ENCODE results near the gene MED15.

MED15 gene

DNA sequence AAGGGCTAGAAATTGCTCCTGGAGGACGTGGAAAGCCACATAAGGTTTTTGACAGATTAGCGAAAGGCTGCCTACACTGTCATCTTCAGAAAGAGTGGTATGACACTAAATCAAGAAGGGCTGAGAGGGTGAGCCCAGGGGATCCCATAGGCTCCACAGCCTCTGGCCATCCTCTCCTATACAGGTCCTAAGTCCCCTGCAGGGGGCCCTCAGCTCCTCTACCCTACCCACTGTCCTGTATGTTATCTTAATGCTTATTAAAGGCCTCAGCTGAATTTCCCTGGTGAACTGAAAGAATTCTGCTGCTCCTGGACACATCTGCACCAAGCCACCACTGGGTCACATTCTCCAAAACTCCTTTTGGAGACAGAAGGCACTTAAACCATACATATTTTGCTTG, 19.7 kb upstream of the MED15 start:
- no peak overlapping the region for H3K4me2 ChIP-seq (ENCODE audit: low read length)
- H3K23ac ChIP-seq (ENCODE audit: low read length), result no peak overlapping the region
- H3K27ac ChIP-seq (ENCODE audit: low read depth, low read length), result no peak overlapping the region
- H4K5ac ChIP-seq (ENCODE audit: low read length), result no peak overlapping the region
- no peak overlapping the region for H4K8ac ChIP-seq (ENCODE audit: low read depth, low read length)
- no peaks in the 10 kb centered on the region for H3K36me3 ChIP-seq (ENCODE audit: control insufficient read depth, insufficient read depth, low read length)
- H3K9ac ChIP-seq (ENCODE audit: low read length), result no peak overlapping the region
- H3K4me1 ChIP-seq (ENCODE audit: control insufficient read depth, low read depth, low read length), result no peaks in the 10 kb centered on the region
- no peak for DNase-seq
- no CpG with 5 or more reads among the region's 2 CpGs for WGBS (ENCODE audit: extremely low coverage, insufficient coverage, low lambda C conversion rate)
- no peaks in the 10 kb centered on the region for H3K79me2 ChIP-seq (ENCODE audit: control insufficient read depth, insufficient read depth, low read length)
- H2BK120ac ChIP-seq (ENCODE audit: low read depth, low read length), result no peak overlapping the region
- no peaks in the 10 kb centered on the region for H3K79me1 ChIP-seq (ENCODE audit: low read length)
- H2BK5ac ChIP-seq (ENCODE audit: low read length), result no peak overlapping the region
- no peak overlapping the region for H3K4me3 ChIP-seq (ENCODE audit: low read length)
- no peak overlapping the region for H3K56ac ChIP-seq (ENCODE audit: low read length)
- H3K4ac ChIP-seq (ENCODE audit: low read depth, low read length), result no peak overlapping the region
- no peak overlapping the region for H3K18ac ChIP-seq (ENCODE audit: low read length)
- H2BK15ac ChIP-seq (replicated peaks; ENCODE audit: low read depth), result no peak overlapping the region
- H3K27me3 ChIP-seq (ENCODE audit: insufficient read depth, low read length, poor library complexity), result no peaks in the 10 kb centered on the region
- H2AK5ac ChIP-seq (ENCODE audit: low read length), result no peak overlapping the region

GRCh38 chr22:20488946-20489345, 18.5 kb upstream of the MED15 start:
- Histone ChIP-seq H2BK5ac (ENCODE audit: low read length) (no peak overlapping the region), H3K27ac (ENCODE audit: low read depth, low read length) (no peak overlapping the region), H3K79me1 (ENCODE audit: low read length) (peaks cover 3% of the 10 kb centered on the region), H4K5ac (ENCODE audit: low read length) (no peak overlapping the region), H3K4me1 (ENCODE audit: control insufficient read depth, low read depth, low read length) (no peaks in the 10 kb centered on the region), H2AK5ac (ENCODE audit: low read length) (no peak overlapping the region), H3K18ac (ENCODE audit: low read length) (no peak overlapping the region), H3K56ac (ENCODE audit: low read length) (no peak overlapping the region), H2BK120ac (ENCODE audit: low read depth, low read length) (no peak overlapping the region), H4K8ac (ENCODE audit: low read depth, low read length) (no peak overlapping the region), H2BK15ac (replicated peaks; ENCODE audit: low read depth) (no peak overlapping the region), H3K23ac (ENCODE audit: low read length) (no peak overlapping the region), H3K4me2 (ENCODE audit: low read length) (no peak overlapping the region), H3K4me3 (ENCODE audit: low read length) (no peak overlapping the region), H3K9ac (ENCODE audit: low read length) (no peak overlapping the region), H3K4ac (ENCODE audit: low read depth, low read length) (no peak overlapping the region), H3K79me2 (ENCODE audit: control insufficient read depth, insufficient read depth, low read length) (no peaks in the 10 kb centered on the region), H3K27me3 (ENCODE audit: insufficient read depth, low read length, poor library complexity) (no peaks in the 10 kb centered on the region), H3K36me3 (ENCODE audit: control insufficient read depth, insufficient read depth, low read length) (no peaks in the 10 kb centered on the region)
- WGBS (ENCODE audit: extremely low coverage, insufficient coverage, low lambda C conversion rate), result no CpG with 5 or more reads among the region's 11 CpGs
- DNase-seq, result no peak

GRCh38 chr22:20490183-20490940, 17.0 kb upstream of the MED15 start:
- Histone ChIP-seq H2AK5ac (ENCODE audit: low read length) (no peak overlapping the region), H3K4me3 (ENCODE audit: low read length) (no peak overlapping the region), H3K36me3 (ENCODE audit: control insufficient read depth, insufficient read depth, low read length) (no peaks in the 10 kb centered on the region), H3K79me2 (ENCODE audit: control insufficient read depth, insufficient read depth, low read length) (no peaks in the 10 kb centered on the region), H3K9ac (ENCODE audit: low read length) (no peak overlapping the region), H4K5ac (ENCODE audit: low read length) (no peak overlapping the region), H3K27ac (ENCODE audit: low read depth, low read length) (no peak overlapping the region), H2BK5ac (ENCODE audit: low read length) (no peak overlapping the region), H3K23ac (ENCODE audit: low read length) (no peak overlapping the region), H4K8ac (ENCODE audit: low read depth, low read length) (no peak overlapping the region), H3K27me3 (ENCODE audit: insufficient read depth, low read length, poor library complexity) (no peaks in the 10 kb centered on the region), H2BK15ac (replicated peaks; ENCODE audit: low read depth) (no peak overlapping the region), H3K56ac (ENCODE audit: low read length) (no peak overlapping the region), H3K4ac (ENCODE audit: low read depth, low read length) (no peak overlapping the region), H3K18ac (ENCODE audit: low read length) (no peak overlapping the region), H3K79me1 (ENCODE audit: low read length) (peaks cover 3% of the 10 kb centered on the region), H3K4me1 (ENCODE audit: control insufficient read depth, low read depth, low read length) (no peaks in the 10 kb centered on the region), H2BK120ac (ENCODE audit: low read depth, low read length) (no peak overlapping the region), H3K4me2 (ENCODE audit: low read length) (no peak overlapping the region)
- no CpG with 5 or more reads among the region's 6 CpGs for WGBS (ENCODE audit: extremely low coverage, insufficient coverage, low lambda C conversion rate)
- DNase-seq, result no peak

DNA sequence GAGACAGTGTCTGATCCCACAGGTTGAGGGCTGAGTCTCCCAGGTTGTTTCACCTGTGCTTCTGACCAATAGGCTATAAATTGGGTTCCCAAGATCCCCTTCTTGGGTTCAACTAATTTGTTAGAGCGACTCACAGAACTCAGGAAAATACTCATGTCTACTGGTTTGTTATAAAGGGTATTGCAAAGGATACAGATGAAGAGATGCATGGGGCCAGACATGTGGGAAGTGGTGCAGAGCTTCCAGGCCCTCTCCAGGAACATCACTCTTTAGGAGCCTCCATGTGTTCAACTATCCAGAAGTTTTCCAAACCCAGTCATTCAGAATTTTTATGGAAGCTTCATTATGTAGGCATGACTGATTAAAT, 16.5 kb upstream of the MED15 start:
- H2BK15ac ChIP-seq (replicated peaks; ENCODE audit: low read depth), result no peak overlapping the region
- H3K4me1 ChIP-seq (ENCODE audit: control insufficient read depth, low read depth, low read length), result no peaks in the 10 kb centered on the region
- no peak overlapping the region for H3K4me3 ChIP-seq (ENCODE audit: low read length)
- no peak overlapping the region for H3K18ac ChIP-seq (ENCODE audit: low read length)
- no peak overlapping the region for H3K4ac ChIP-seq (ENCODE audit: low read depth, low read length)
- H3K79me2 ChIP-seq (ENCODE audit: control insufficient read depth, insufficient read depth, low read length), result no peaks in the 10 kb centered on the region
- H3K27ac ChIP-seq (ENCODE audit: low read depth, low read length), result no peak overlapping the region
- no peak overlapping the region for H3K23ac ChIP-seq (ENCODE audit: low read length)
- no peak overlapping the region for H2AK5ac ChIP-seq (ENCODE audit: low read length)
- H3K27me3 ChIP-seq (ENCODE audit: insufficient read depth, low read length, poor library complexity), result no peaks in the 10 kb centered on the region
- no peak overlapping the region for H3K9ac ChIP-seq (ENCODE audit: low read length)
- no peak overlapping the region for H2BK5ac ChIP-seq (ENCODE audit: low read length)
- no peak overlapping the region for H4K8ac ChIP-seq (ENCODE audit: low read depth, low read length)
- no peak overlapping the region for H2BK120ac ChIP-seq (ENCODE audit: low read depth, low read length)
- no peak overlapping the region for H4K5ac ChIP-seq (ENCODE audit: low read length)
- no peak for DNase-seq
- H3K79me1 ChIP-seq (ENCODE audit: low read length), result peaks cover 3% of the 10 kb centered on the region
- H3K36me3 ChIP-seq (ENCODE audit: control insufficient read depth, insufficient read depth, low read length), result no peaks in the 10 kb centered on the region
- H3K4me2 ChIP-seq (ENCODE audit: low read length), result no peak overlapping the region
- no peak overlapping the region for H3K56ac ChIP-seq (ENCODE audit: low read length)
- WGBS (ENCODE audit: extremely low coverage, insufficient coverage, low lambda C conversion rate), result no CpG with 5 or more reads among the region's 1 CpG

DNA sequence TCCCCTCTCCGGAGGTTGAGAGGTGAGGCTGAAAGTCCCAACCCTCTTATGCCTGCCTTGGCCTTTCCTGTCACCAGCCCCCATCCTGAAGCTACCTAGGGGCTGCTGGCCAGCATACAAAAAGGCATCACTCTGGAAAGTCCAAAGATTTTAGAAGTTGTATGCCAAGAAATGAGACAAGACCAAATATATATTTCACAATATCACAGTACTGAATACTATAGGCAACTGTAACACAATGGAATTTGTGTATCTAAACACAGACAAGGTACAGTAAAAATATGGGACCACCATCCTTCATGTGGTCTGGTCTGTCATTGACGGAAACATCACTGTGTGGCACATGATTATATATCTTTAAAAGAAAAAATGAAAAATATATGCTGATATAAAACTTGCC, 16.1 kb upstream of the MED15 start:
- Histone ChIP-seq H3K27ac (ENCODE audit: low read depth, low read length) (no peak overlapping the region), H4K8ac (ENCODE audit: low read depth, low read length) (no peak overlapping the region), H3K23ac (ENCODE audit: low read length) (no peak overlapping the region), H3K18ac (ENCODE audit: low read length) (no peak overlapping the region), H2AK5ac (ENCODE audit: low read length) (no peak overlapping the region), H2BK15ac (replicated peaks; ENCODE audit: low read depth) (no peak overlapping the region), H3K36me3 (ENCODE audit: control insufficient read depth, insufficient read depth, low read length) (no peaks in the 10 kb centered on the region), H3K79me2 (ENCODE audit: control insufficient read depth, insufficient read depth, low read length) (no peaks in the 10 kb centered on the region), H3K56ac (ENCODE audit: low read length) (no peak overlapping the region), H3K9ac (ENCODE audit: low read length) (no peak overlapping the region), H3K27me3 (ENCODE audit: insufficient read depth, low read length, poor library complexity) (no peaks in the 10 kb centered on the region), H3K79me1 (ENCODE audit: low read length) (peaks cover 3% of the 10 kb centered on the region), H3K4me1 (ENCODE audit: control insufficient read depth, low read depth, low read length) (no peaks in the 10 kb centered on the region), H3K4me3 (ENCODE audit: low read length) (no peak overlapping the region), H2BK120ac (ENCODE audit: low read depth, low read length) (no peak overlapping the region), H3K4ac (ENCODE audit: low read depth, low read length) (no peak overlapping the region), H4K5ac (ENCODE audit: low read length) (no peak overlapping the region), H2BK5ac (ENCODE audit: low read length) (no peak overlapping the region), H3K4me2 (ENCODE audit: low read length) (no peak overlapping the region)
- no CpG with 5 or more reads among the region's 2 CpGs for WGBS (ENCODE audit: extremely low coverage, insufficient coverage, low lambda C conversion rate)
- DNase-seq, result no peak

Data from mesendoderm (in vitro differentiated cells).